Astrocyte of the spinal cord (primary cell): Measurements from ENCODE around the gene EXOC8.

Experiments used
- DNase-seq: peaks from one replicate; pipeline ENCODE4 v3.0.0; 2011; ENCODE audit warnings: low read depth, low spot score
- H3K4me3 ChIP-seq: 2 replicates; pipeline ENCODE4 v1.5.1; 2011; ENCODE audit warnings: low read depth, mild to moderate bottlenecking, low read length, moderate library complexity
- CTCF ChIP-seq: IDR thresholded peaks from 2 replicates; pipeline ENCODE4 v1.5.1; 2012; ENCODE audit warnings: low read depth, mild to moderate bottlenecking, low read length, inconsistent platforms
- in situ Hi-C: cut with HindIII; loops from 2 replicates; pipeline ENCODE4 v1.10.0; 2017; ENCODE audit warnings: low sequenced_read_pairs

EXOC8 gene

GRCh38 chr1:231284441-231284840 is 53.2 kb downstream of the EXOC8 start:
- TF ChIP-seq CTCF, result no peak
- H3K4me3 ChIP-seq, result no peak overlapping the region
- DNase-seq, result no peak
- in situ Hi-C loops, result no loop called here
